Tibial artery (tissue), 4 donors: ENCODE results near the gene CYP24A1.

Experiments
- DNase-seq, 2 donors: peaks; one replicate each; pipeline ENCODE4 v3.0.0-alpha.2; 2019
- H3K27ac ChIP-seq, 2 donors: fragments of 200-600 bp; sonication (generic) in 1 of 2; 1 replicate in 1 of 2; 2 replicates in 1 of 2; pipeline ENCODE4 v1.5.1; 2018 to 2019; ENCODE audit warnings: mild to moderate bottlenecking in 1 of 2
- H3K27me3 ChIP-seq, 2 donors: fragments of 200-600 bp; sonication (generic) in 1 of 2; one replicate each; pipeline versions ENCODE4 v1.5.1 to v1.6.0; 2016 to 2019
- H3K36me3 ChIP-seq, 3 donors: fragments of 200-600 bp; sonication (generic) in 2 of 3; one replicate each; pipeline ENCODE4 v1.5.1; 2016 to 2019; ENCODE audit warnings: mild to moderate bottlenecking in 2 of 3
- H3K4me1 ChIP-seq, 4 donors: fragments of 200-600 bp; sonication (generic) in 2 of 4; 1 replicate in 3 of 4; 2 replicates in 1 of 4; pipeline ENCODE4 v1.5.1; 2016 to 2019
- H3K4me3 ChIP-seq, 2 donors: fragments of 200-600 bp; sonication (generic) in 1 of 2; 1 replicate in 1 of 2; 2 replicates in 1 of 2; pipeline ENCODE4 v1.5.1; 2018 to 2019; ENCODE audit warnings: mild to moderate bottlenecking in 2 of 2
- H3K9me3 ChIP-seq, 3 donors: fragments of 200-600 bp; sonication (generic) in 1 of 3; one replicate each; pipeline ENCODE4 v1.5.1; 2016 to 2019
- CTCF ChIP-seq, 2 experiments: fragments of 200-600 bp in 1 of 2; fragments of 450-650 bp in 1 of 2; IDR thresholded peaks; one replicate each; pipeline ENCODE4 v1.5.1; 2017 to 2019; ENCODE audit warnings: antibody characterized with exemption in 2 of 2, mild to moderate bottlenecking in 1 of 2, moderate library complexity in 1 of 2
- intact Hi-C: fragments of 100-400 bp; cut with DNase I; formaldehyde crosslinking; loops from one replicate; pipeline ENCODE4 v1.15.0; 2023; ENCODE audit warnings: low total_unique reads

The CYP24A1 gene

GRCh38 chr20:54195483-54196472 lies 22.0 kb upstream of the CYP24A1 start:
- no peak for DNase-seq
- Histone ChIP-seq H3K27ac (no peak overlapping the region), H3K4me3 (no peak overlapping the region), H3K27me3 (peaks cover 0 to 12% of the 10 kb centered on the region in 2 donors), H3K9me3 (no peaks in the 10 kb centered on the region), H3K36me3 (no peaks in the 10 kb centered on the region), H3K4me1 (no peaks in the 10 kb centered on the region)
- no peak for TF ChIP-seq CTCF (IDR thresholded peaks at IDR 0.05)
- intact Hi-C loops, result no loop called here

DNA sequence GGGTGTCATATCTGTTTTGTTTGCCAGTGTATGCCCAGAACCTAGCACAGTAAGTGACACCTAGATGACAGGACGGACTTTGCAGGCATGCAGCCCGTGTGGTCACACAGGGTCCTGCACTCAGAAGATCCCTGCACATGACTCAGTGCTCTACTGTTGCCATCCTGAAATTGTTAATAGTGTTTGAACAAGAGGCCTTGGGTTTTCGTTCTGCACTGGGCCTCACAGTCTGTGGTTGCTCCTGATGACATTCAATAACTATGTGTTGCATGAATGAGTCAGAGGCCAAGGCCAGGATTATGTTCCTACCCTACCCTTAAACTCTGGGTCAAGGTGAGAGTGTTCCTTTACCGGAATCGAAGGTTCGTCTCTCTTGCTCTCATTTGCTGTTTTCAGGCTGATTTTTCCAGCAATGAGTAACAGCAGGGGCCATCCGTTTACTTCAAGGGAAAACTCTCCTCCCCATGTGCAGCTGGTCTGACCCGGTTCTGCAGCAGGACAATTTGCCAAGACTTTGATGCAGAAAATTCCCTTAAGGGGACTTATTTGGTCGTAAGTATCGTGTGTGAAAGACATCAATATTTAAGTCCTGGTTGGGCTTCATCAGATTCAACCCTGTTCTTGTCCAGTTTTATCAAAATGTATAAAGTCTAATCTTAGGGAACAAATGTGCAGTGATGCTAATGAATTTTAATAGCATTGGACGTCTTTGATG lies 21.1 kb upstream of the CYP24A1 start:
- DNase-seq, result no peak
- TF ChIP-seq CTCF (IDR thresholded peaks at IDR 0.05), result no peak
- Histone ChIP-seq H3K27ac (no peak overlapping the region), H3K9me3 (no peaks in the 10 kb centered on the region), H3K36me3 (no peaks in the 10 kb centered on the region), H3K27me3 (peaks cover 0 to 12% of the 10 kb centered on the region in 2 donors), H3K4me3 (no peak overlapping the region), H3K4me1 (no peaks in the 10 kb centered on the region)
- intact Hi-C loops, result no loop called here

GRCh38 chr20:54193817-54194216 lies 20.0 kb upstream of the CYP24A1 start:
- Histone ChIP-seq H3K4me1 (no peaks in the 10 kb centered on the region), H3K9me3 (no peaks in the 10 kb centered on the region), H3K36me3 (no peaks in the 10 kb centered on the region), H3K27me3 (peaks cover 0 to 12% of the 10 kb centered on the region in 2 donors), H3K27ac (no peak overlapping the region), H3K4me3 (no peak overlapping the region)
- DNase-seq, result no peak
- TF ChIP-seq CTCF (IDR thresholded peaks at IDR 0.05), result no peak
- intact Hi-C loops, result no loop called here

DNA sequence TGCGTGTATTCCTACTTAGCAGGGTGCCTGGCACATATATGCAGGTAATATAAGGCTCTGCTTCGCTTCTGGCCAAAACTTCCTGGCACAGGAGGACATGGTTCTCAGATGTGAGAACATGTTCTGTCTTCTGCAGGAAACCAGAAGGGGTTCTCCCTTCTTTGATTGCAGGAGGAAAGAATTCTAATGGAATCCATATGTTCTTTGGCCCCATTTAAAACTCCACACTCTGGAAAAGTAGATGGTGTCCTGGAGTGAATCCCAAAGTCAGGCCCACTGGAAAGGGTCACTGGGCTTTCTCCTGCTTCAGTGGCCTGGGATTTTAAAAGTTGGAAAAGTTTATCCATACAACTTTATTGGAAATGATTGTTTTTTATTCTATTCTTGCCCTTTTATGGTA lies 16.4 kb upstream of the CYP24A1 start:
- Histone ChIP-seq H3K4me1 (no peaks in the 10 kb centered on the region), H3K4me3 (no peak overlapping the region), H3K9me3 (no peaks in the 10 kb centered on the region), H3K27ac (no peak overlapping the region), H3K27me3 (peaks cover 0 to 17% of the 10 kb centered on the region in 2 donors), H3K36me3 (no peaks in the 10 kb centered on the region)
- TF ChIP-seq CTCF (IDR thresholded peaks at IDR 0.05), result no peak
- intact Hi-C loops, result no loop called here
- DNase-seq, result no peak

DNA sequence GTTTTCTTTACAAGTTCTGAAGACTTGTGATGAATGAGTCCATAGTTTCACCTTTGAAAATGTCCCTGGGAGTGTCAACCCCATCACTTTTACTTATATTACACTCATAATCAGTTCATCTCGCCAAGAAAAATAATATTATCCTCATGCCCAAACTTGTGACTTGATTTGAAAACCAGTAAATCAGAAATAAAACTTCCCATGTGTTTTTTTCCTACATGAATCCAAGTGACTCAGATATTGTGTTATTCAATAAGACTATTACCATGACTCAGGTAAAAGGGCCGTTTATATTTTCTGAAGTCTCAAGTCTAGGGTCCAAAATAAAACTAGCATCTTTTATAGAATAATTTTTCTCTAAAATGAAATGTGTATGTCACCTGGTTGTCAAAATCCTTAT lies 15.8 kb upstream of the CYP24A1 start:
- H3K27me3 ChIP-seq, result peaks cover 0 to 22% of the 10 kb centered on the region in 2 donors
- no peak for DNase-seq
- intact Hi-C loops, result no loop called here
- no peak overlapping the region for H3K27ac ChIP-seq
- H3K9me3 ChIP-seq, result no peaks in the 10 kb centered on the region
- no peaks in the 10 kb centered on the region for H3K36me3 ChIP-seq
- no peak for TF ChIP-seq CTCF (IDR thresholded peaks at IDR 0.05)
- H3K4me3 ChIP-seq, result no peak overlapping the region
- no peaks in the 10 kb centered on the region for H3K4me1 ChIP-seq
